Activated B cell treated with CpG ODN at 0.5 μM for 24 hours (primary cell): ENCODE data around the gene CEACAM4. TPM values are rescaled to one million over a fixed set of nuclear protein-coding genes. Genes with fewer than 3 reads are reported as not detected.

ENCODE experiments used
- ATAC-seq: fragments of 200-7000 bp; cut with Tn5 transposase; one replicate; pipeline ENCODE4 v1.10.0; 2021; ENCODE audit warnings: low read depth, mild to moderate bottlenecking, moderate library complexity
- CTCF ChIA-PET: fragments of 350-600 bp; sonication (Branson Sonifier 250); formaldehyde crosslinking; loops from one replicate; lab custom pipeline; 2021; ENCODE audit warnings: antibody characterized with exemption; lab: Charles Lee
- POLR2A ChIA-PET: fragments of 350-600 bp; sonication (Branson Sonifier 250); formaldehyde crosslinking; loops from one replicate; lab custom pipeline; 2021; ENCODE audit warnings: antibody characterized with exemption; lab: Charles Lee
- DNase-seq: peaks from one replicate; pipeline ENCODE4 v3.0.0; 2022
- H3K27ac Mint-ChIP-seq: one replicate; pipeline ENCODE4 v1.8.0; 2020; ENCODE audit warnings: mixed read lengths
- H3K27me3 Mint-ChIP-seq: one replicate; pipeline ENCODE4 v1.8.0; 2021; ENCODE audit warnings: mixed read lengths
- H3K36me3 Mint-ChIP-seq: one replicate; pipeline ENCODE4 v1.8.0; 2021; ENCODE audit warnings: low read depth, mixed read lengths
- H3K4me1 Mint-ChIP-seq: one replicate; pipeline ENCODE4 v1.8.0; 2021; ENCODE audit warnings: mixed read lengths
- H3K4me3 Mint-ChIP-seq: one replicate; pipeline ENCODE4 v1.8.0; 2020; ENCODE audit warnings: mild to moderate bottlenecking, mixed read lengths
- H3K9me3 Mint-ChIP-seq: one replicate; pipeline ENCODE4 v1.8.0; 2020; ENCODE audit warnings: mixed read lengths
- intact Hi-C: fragments of 100-400 bp; cut with micrococcal nuclease; formaldehyde crosslinking; loops from one replicate; pipeline ENCODE4 v1.15.1; 2024
- total RNA-seq: library from RNA; stranded (reverse); gene quantifications from 2 replicates; pipeline ENCODE4 v1.2.3, GENCODE V29; 2022
- TF ChIP-seq, protein P1 (sequence below): fragments of 200-600 bp; IDR thresholded peaks from one replicate; pipeline ENCODE4 v1.8.0; 2022; ENCODE audit warnings: antibody characterized with exemption, mild to moderate bottlenecking

The CEACAM4 gene
- total RNA-seq, 1 donor from 2014 or later: not detected

DNA sequence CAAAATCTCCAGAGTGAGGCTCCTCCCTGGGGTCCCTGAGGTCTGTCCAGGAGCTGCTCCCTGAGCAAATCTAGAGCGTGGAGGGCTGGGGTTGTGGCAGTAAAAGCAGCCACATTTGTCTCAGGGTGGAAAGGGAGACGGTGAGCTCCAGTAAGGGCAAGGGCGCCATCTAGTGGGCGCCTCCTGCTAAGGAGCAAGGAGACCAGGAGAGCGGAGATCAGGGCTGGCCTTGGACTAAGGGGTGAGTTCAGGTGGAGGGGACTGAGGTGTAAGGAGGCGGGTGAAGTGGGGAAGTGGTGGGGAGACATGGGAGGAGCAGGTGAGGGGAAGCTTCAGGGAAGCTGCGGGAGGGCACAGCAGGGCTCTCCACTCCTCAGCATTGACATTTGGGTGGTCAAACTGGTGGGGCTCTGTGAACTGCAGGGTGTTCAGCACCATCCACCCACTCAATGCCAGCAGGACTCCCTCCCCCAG, 56.2 kb downstream of the CEACAM4 start:
- Mint-ChIP-seq H3K27ac (no peak overlapping the region), H3K4me3 (no peak overlapping the region), H3K9me3 (no peaks in the 10 kb centered on the region), H3K27me3 (peaks cover 2% of the 10 kb centered on the region), H3K4me1 (peaks cover 14% of the 10 kb centered on the region), H3K36me3 (peaks cover 7% of the 10 kb centered on the region)
- ATAC-seq: peak; percentile 97
- TF ChIP-seq, protein P1, sequence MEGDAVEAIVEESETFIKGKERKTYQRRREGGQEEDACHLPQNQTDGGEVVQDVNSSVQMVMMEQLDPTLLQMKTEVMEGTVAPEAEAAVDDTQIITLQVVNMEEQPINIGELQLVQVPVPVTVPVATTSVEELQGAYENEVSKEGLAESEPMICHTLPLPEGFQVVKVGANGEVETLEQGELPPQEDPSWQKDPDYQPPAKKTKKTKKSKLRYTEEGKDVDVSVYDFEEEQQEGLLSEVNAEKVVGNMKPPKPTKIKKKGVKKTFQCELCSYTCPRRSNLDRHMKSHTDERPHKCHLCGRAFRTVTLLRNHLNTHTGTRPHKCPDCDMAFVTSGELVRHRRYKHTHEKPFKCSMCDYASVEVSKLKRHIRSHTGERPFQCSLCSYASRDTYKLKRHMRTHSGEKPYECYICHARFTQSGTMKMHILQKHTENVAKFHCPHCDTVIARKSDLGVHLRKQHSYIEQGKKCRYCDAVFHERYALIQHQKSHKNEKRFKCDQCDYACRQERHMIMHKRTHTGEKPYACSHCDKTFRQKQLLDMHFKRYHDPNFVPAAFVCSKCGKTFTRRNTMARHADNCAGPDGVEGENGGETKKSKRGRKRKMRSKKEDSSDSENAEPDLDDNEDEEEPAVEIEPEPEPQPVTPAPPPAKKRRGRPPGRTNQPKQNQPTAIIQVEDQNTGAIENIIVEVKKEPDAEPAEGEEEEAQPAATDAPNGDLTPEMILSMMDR: peak; percentile 50
- intact Hi-C loops: loop anchor here (1.0 to 10.0 kb wide), 7 partner anchors 25 to 598 kb away; partner anchors contain the start of gene HNRNPUL1
- ChIA-PET CTCF (interaction anchor here (0.5 to 16.0 kb wide), 26 partner anchors 9 to 443 kb away, joined by 3 to 344 read pairs (median 3); partner anchors contain the start of genes CCDC97 and ERICH4), POLR2A (interaction anchor here (0.6 to 1.1 kb wide), 5 partner anchors 24 to 828 kb away, joined by 3 to 7 read pairs (median 4); no protein-coding TSS in a partner anchor)
- peak; percentile 77 for DNase-seq

GRCh38 chr19:41570179-41570578, 56.7 kb downstream of the CEACAM4 start:
- Mint-ChIP-seq H3K36me3 (peaks cover 7% of the 10 kb centered on the region), H3K9me3 (no peaks in the 10 kb centered on the region), H3K27me3 (peaks cover 5% of the 10 kb centered on the region), H3K27ac (no peak overlapping the region), H3K4me1 (peaks cover 13% of the 10 kb centered on the region), H3K4me3 (no peak overlapping the region)
- ChIA-PET CTCF (interaction anchor here (0.5 to 16.0 kb wide), 24 partner anchors 10 to 443 kb away, joined by 3 to 344 read pairs (median 3); partner anchors contain the start of genes DMAC2 and ERICH4), POLR2A (interaction anchor here (0.6 to 1.1 kb wide), 5 partner anchors 24 to 827 kb away, joined by 3 to 4 read pairs (median 3); partner anchors contain the start of gene ERICH4)
- ATAC-seq (no peak), DNase-seq (no peak)
- intact Hi-C loops: loop anchor here (1.0 to 10.0 kb wide), 7 partner anchors 25 to 598 kb away; partner anchors contain the start of gene HNRNPUL1
- TF ChIP-seq, protein P1: no peak

DNA sequence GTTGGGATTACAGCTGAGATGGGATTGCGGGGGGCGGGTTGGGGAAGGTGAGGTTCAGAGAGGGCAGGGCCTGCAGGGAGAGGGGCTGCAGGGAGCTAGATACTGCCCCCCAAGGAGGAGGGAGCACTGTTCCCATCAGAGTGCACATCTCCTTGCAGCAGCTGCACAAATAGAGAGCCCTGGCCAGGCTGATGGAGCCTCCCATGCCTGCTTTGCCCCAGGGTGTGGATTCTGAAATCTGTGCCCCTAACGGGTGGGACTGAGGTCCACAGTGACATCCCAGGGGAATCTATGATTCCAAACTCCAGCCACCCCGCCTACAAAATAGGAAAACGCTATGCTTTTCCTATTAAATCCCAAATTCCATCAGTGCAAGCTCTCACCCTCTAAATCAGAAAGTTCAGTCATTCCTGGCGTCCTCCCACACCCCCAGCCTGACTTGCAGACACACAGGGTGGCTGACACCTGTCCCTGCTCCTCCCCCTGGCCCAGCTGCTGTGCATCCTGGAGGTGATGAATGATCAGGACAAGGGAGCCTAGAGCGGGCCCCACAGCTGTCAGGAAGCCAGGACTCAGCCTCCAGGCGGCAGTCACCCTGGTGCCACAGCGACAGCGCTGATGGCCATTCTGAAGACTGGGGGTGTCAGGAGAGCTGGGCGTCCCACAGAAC, 57.3 kb downstream of the CEACAM4 start:
- Mint-ChIP-seq H3K27ac (no peak overlapping the region), H3K36me3 (peaks cover 7% of the 10 kb centered on the region), H3K27me3 (peaks cover 6% of the 10 kb centered on the region), H3K9me3 (no peaks in the 10 kb centered on the region), H3K4me3 (no peak overlapping the region), H3K4me1 (peaks cover 15% of the 10 kb centered on the region)
- intact Hi-C loops: loop anchor here (1.0 to 10.0 kb wide), 7 partner anchors 26 to 597 kb away; partner anchors contain the start of gene HNRNPUL1
- DNase-seq: no peak
- no peak for ATAC-seq
- POLR2A ChIA-PET: interaction anchor here (0.7 to 1.2 kb wide), 5 partner anchors 23 to 242 kb away, joined by 3 to 4 read pairs (median 4); partner anchors contain the start of gene ERICH4
- TF ChIP-seq, protein P1: no peak
- CTCF ChIA-PET: interaction anchor here (0.7 to 16.0 kb wide), 16 partner anchors 9 to 442 kb away, joined by 3 to 344 read pairs (median 4); partner anchors contain the start of genes DMAC2 and ERICH4

Other genes with a start within 250 kb of the CEACAM4 start
- gene EXOSC5, start 229.7 kb downstream of the CEACAM4 start, total RNA-seq: 30.1 and 31.6 TPM in 2 replicates
- gene BCKDHA, start 229.3 kb downstream of the CEACAM4 start, total RNA-seq: 22.2 and 25.2 TPM in 2 replicates
- gene B3GNT8, start 199.7 kb downstream of the CEACAM4 start, total RNA-seq: 0.10 and 0.24 TPM in 2 replicates
- gene DMAC2, start 187.2 kb downstream of the CEACAM4 start, total RNA-seq: 38.2 and 45.7 TPM in 2 replicates
- gene ERICH4, start 183.9 kb downstream of the CEACAM4 start, total RNA-seq: not detected in 2 replicates
- gene CEACAM21, start 50.9 kb downstream of the CEACAM4 start, total RNA-seq: 11.7 and 12.0 TPM in 2 replicates
- not detected in 2 replicates for gene CEACAM7, start 61.2 kb upstream of the CEACAM4 start, total RNA-seq
- not detected in 2 replicates for gene CEACAM5, start 81.6 kb upstream of the CEACAM4 start, total RNA-seq
- not detected in 2 replicates for gene CEACAM6, start 128.5 kb upstream of the CEACAM4 start, total RNA-seq
- gene CEACAM3, start 169.5 kb upstream of the CEACAM4 start, total RNA-seq: not detected in 2 replicates
- gene LYPD4, start 217.6 kb upstream of the CEACAM4 start, total RNA-seq: not detected in 2 replicates
- not detected in 2 replicates for gene DMRTC2, start 218.0 kb upstream of the CEACAM4 start, total RNA-seq
- gene RPS19, start 233.2 kb upstream of the CEACAM4 start, total RNA-seq: 4,196 and 4,853 TPM in 2 replicates